ENCODE data around the gene DENND6B.
"Not testable (repeated sequence)": the region's sequence is repeated elsewhere in the genome, so short reads cannot be mapped to it uniquely, and the experiment has no call there.

DENND6B gene

GRCh38 chr22:50326956-50327710, at the start of gene DENND6B:
Gene DENND6B (minus strand): TSS chr22:50327012. CDS start chr22:50326988, 24 bp downstream.
- DNase-seq: peak; percentile 87

GRCh38 chr22:50376085-50376651, 49.4 kb upstream of the DENND6B start:
- DNase-seq: no peak

GRCh38 chr22:50371101-50371648, 44.4 kb upstream of the DENND6B start:
- DNase-seq: no peak

- DNase-seq: no peak
Observed at GRCh38 chr22:50367778-50368500, 41.1 kb upstream of the DENND6B start.

GRCh38 chr22:50363803-50364194, 37.0 kb upstream of the DENND6B start:
- DNase-seq: not testable (repeated sequence)

GRCh38 chr22:50363166-50363802, 36.5 kb upstream of the DENND6B start:
- DNase-seq: no peak

GRCh38 chr22:50361688-50362087, 34.9 kb upstream of the DENND6B start:
- no peak for DNase-seq

GRCh38 chr22:50361222-50361621, 34.4 kb upstream of the DENND6B start:
- DNase-seq: no peak

GRCh38 chr22:50360578-50360977, 33.8 kb upstream of the DENND6B start:
- DNase-seq: no peak

GRCh38 chr22:50357756-50358155, 30.9 kb upstream of the DENND6B start:
- DNase-seq: no peak

- DNase-seq: no peak
Observed at GRCh38 chr22:50357222-50357621, 30.4 kb upstream of the DENND6B start.

GRCh38 chr22:50356186-50356585, 29.4 kb upstream of the DENND6B start:
- DNase-seq: no peak

GRCh38 chr22:50348058-50348457, 21.2 kb upstream of the DENND6B start:
- DNase-seq: no peak

GRCh38 chr22:50347157-50347556, 20.3 kb upstream of the DENND6B start:
- no peak for DNase-seq

GRCh38 chr22:50346470-50346869, 19.7 kb upstream of the DENND6B start:
- no peak for DNase-seq

- DNase-seq: no peak
Observed at GRCh38 chr22:50343541-50343935, 16.7 kb upstream of the DENND6B start.

GRCh38 chr22:50342651-50343540, 16.1 kb upstream of the DENND6B start, which contains the start of gene PPP6R2:
Gene PPP6R2 (plus strand): TSS chr22:50343327. CDS start chr22:50393909, 50,582 bp downstream.
- peak; percentile 88 for DNase-seq

GRCh38 chr22:50341977-50342650, 15.3 kb upstream of the DENND6B start:
- peak; percentile 93 for DNase-seq

GRCh38 chr22:50339945-50340879, 13.4 kb upstream of the DENND6B start:
- peak; percentile 55 for DNase-seq

- DNase-seq: no peak
Observed at GRCh38 chr22:50338860-50339462, 12.1 kb upstream of the DENND6B start.

Data from DMS53 (cell line).